Effector CD4-positive, alpha-beta T cell (primary cell): ENCODE results near the gene LIFR.
"Not testable (repeated sequence)": the region's sequence is repeated elsewhere in the genome, so short reads cannot be mapped to it uniquely, and the experiment has no call there.

Source experiments
- DNase-seq: peaks from one replicate; pipeline ENCODE4 v3.0.0-alpha.2; 2020

LIFR gene

GRCh38 chr5:38548064-38548759 is 8.2 kb downstream of the LIFR start:
- no peak for DNase-seq

GRCh38 chr5:38547257-38547656 is 9.2 kb downstream of the LIFR start:
- no peak for DNase-seq

GRCh38 chr5:38546691-38547146 is 9.7 kb downstream of the LIFR start:
- DNase-seq, result no peak

- no peak for DNase-seq
Measured at GRCh38 chr5:38543886-38544285, 12.6 kb downstream of the LIFR start.

- no peak for DNase-seq
Measured at GRCh38 chr5:38543074-38543473, 13.4 kb downstream of the LIFR start.

GRCh38 chr5:38541174-38541725 is 15.2 kb downstream of the LIFR start:
- no peak for DNase-seq

GRCh38 chr5:38540314-38540713 is 16.1 kb downstream of the LIFR start:
- no peak for DNase-seq

GRCh38 chr5:38538161-38538560 is 18.3 kb downstream of the LIFR start:
- no peak for DNase-seq

GRCh38 chr5:38537505-38537904 is 18.9 kb downstream of the LIFR start:
- no peak for DNase-seq

GRCh38 chr5:38536968-38537367 is 19.5 kb downstream of the LIFR start:
- no peak for DNase-seq

GRCh38 chr5:38535845-38536244 is 20.6 kb downstream of the LIFR start:
- DNase-seq, result no peak

- DNase-seq, result no peak
Measured at GRCh38 chr5:38535248-38535750, 21.1 kb downstream of the LIFR start.

GRCh38 chr5:38534156-38534453 is 22.3 kb downstream of the LIFR start:
- no peak for DNase-seq

- no peak for DNase-seq
Measured at GRCh38 chr5:38533286-38534155, 22.9 kb downstream of the LIFR start.

- DNase-seq, result no peak
Measured at GRCh38 chr5:38532165-38532669, 24.2 kb downstream of the LIFR start.

GRCh38 chr5:38531518-38531917 is 24.9 kb downstream of the LIFR start:
- DNase-seq, result no peak

GRCh38 chr5:38529955-38530646 is 26.3 kb downstream of the LIFR start:
- DNase-seq, result no peak

- no peak for DNase-seq
Measured at GRCh38 chr5:38528162-38528703, 28.2 kb downstream of the LIFR start.

GRCh38 chr5:38527475-38527874 is 29.0 kb downstream of the LIFR start:
- DNase-seq, result no peak

GRCh38 chr5:38524022-38524421 is 32.4 kb downstream of the LIFR start:
- no peak for DNase-seq

GRCh38 chr5:38519476-38519875 is 37.0 kb downstream of the LIFR start:
- DNase-seq, result no peak

- DNase-seq, result no peak
Measured at GRCh38 chr5:38518341-38518740, 38.1 kb downstream of the LIFR start.

GRCh38 chr5:38516649-38517048 is 39.8 kb downstream of the LIFR start:
- not testable (repeated sequence) for DNase-seq
